Occipital lobe (tissue), 2 donors: ENCODE measurements around the gene ZNF639. TPM values are rescaled to one million over a fixed set of nuclear protein-coding genes. Genes with fewer than 3 reads are reported as not detected.
A peak's percentile ranks its signal among the peaks of the same experiment; 100 is the strongest.

ENCODE experiments used
- DNase-seq: peaks from one replicate; lab custom pipeline; 2025; lab: John Stamatoyannopoulos, UW
- total RNA-seq: library from RNA; depleted of rRNA; stranded (reverse); fragments of >200 nt; gene quantifications from one replicate; pipeline ENCODE4 v1.2.3, GENCODE V29; 2014

ZNF639 gene
- total RNA-seq, 1 donor from 2014 or later = 107 TPM

DNA sequence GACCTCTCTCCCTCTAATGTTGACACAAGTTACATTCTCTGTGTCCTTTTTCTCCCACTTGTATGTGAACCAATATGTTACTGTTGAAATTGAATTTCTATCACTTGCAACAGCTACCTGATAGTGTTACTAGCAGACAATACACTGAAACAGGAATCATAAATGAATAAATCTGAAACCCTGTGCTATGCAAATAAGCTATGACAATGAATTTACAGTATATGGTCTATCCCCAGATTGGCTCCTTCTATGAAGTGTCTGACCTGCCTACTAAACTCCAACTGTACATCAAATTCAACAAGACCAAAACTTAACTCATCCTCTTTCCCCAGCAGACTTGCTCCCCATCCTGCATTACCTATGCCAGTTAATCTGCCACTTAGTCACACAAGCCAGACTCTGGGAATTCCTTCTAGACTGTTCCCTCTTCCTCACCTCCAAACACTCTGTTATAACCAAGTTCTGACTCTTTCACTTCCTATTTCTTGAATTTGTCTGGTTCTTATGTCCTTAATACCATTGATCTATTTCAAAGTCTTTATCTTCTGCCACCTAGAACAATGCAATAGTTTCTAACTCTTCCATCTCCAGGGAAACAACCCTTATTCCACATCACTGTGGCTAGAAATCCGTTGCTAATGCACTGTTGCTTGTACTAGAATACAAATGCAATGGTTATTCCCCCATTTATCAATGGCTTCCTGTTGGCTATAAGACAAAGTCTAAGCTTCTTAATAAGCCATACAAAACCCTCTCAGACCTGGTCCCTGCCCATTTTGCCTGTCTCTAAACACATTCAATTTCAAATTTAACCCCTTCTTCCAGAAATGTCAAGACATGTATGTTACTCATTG is 13.4 kb upstream of the ZNF639 start:
- DNase-seq = no peak

GRCh38 chr3:179318876-179319275 is 4.0 kb upstream of the ZNF639 start:
- DNase-seq = no peak

DNA sequence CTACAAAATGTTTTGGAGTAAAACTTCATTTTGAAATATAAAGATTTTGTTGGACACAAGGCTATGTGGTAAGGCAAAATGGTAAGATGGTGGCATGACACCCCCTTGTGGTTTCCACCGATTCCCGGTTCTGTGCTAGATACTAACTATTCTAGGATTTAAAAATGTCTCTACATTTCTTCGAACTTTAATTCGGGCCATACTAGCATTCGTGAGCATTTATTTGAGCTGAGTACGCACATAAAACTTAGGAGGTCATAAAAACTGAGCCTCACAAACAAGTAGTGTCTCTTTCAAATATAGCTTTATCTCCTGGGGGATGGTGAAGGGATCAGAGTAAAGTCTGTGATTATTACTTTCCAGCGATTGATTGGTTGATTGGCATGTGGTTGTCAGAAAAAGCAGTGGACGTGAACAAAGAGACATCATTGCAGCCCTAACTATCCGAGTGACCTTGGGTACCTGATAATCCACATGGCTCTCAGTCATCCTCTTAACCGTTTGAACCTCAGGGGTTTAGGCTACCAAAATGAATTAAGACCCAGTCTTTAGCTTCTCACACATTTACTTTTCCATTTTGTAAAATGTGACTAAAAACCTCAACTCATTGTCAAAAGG is 1.1 kb upstream of the ZNF639 start:
- DNase-seq = no peak

DNA sequence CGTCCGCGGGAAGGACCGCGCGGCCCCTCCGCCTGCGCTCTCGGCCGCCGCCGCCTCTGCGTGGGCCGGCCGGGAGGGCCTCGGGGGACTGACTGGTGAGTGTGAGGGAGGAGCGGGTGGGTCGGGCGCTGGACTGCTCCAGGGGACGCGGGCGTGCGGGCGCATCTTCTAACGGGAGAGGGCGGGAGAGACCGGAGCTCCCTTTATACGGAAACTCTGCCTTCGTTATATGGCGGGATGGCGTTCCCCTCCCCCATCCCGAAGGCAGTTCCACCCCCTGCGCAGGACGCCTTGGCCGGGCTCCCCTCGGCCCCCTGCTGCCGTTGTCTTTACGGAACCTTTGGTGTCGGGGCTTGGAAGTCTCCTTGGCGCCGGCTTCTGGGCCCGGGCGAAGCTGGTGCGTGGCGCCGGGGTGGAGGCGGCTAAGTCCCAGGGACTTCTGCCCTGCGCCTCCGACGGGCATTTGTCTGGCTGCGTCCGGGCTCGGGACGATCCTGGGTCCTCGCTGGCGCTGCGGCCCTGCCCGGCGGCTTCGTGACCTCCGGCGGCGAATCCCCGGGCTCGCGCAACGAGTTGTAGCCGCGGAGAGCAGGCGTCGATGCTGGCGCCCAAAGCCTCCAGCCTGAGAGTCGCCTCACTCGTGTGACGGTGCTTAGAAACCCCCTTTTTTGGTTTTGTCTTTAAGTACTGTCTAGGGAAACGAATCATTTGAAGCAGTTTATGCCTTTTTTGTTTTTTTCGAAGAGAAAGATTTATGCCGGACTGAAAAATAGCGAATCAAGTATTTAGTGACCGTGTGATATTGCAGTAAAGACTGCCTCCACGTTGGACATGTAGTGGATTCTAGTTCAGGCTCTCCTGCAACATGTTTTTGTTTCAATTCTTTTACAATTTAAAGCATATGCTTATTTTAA is 623 bp downstream of the ZNF639 start:
- peak; percentile 69 for DNase-seq

DNA sequence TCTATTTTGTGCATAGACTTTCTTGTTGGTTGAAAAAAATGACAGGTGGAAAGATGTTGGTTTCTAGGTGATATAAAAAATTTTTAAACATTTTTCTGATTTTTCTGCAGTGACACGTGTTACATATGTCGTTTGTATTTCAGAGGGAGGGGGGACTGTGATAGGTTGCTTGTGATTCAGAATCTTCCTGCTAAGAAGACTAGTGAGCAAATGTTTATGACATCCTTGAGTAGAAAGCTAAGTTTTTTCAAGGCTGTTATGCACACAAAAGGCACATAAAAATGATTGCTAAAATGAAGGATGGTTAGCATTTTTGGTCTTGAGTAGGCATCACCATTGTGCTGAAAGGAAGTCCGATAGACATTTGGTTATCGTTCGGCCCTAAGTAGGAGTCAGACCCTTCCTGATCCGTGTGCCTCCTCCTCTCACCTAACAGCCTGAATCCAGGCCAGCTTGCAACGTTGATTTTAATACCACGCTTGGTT is 1.5 kb downstream of the ZNF639 start:
- no peak for DNase-seq

- no peak for DNase-seq
Measured at GRCh38 chr3:179330438-179330837, 7.6 kb downstream of the ZNF639 start.

- DNase-seq = no peak
Measured at GRCh38 chr3:179332240-179332639, 9.4 kb downstream of the ZNF639 start.

- no peak for DNase-seq
Measured at GRCh38 chr3:179333084-179333483, 10.3 kb downstream of the ZNF639 start.

DNA sequence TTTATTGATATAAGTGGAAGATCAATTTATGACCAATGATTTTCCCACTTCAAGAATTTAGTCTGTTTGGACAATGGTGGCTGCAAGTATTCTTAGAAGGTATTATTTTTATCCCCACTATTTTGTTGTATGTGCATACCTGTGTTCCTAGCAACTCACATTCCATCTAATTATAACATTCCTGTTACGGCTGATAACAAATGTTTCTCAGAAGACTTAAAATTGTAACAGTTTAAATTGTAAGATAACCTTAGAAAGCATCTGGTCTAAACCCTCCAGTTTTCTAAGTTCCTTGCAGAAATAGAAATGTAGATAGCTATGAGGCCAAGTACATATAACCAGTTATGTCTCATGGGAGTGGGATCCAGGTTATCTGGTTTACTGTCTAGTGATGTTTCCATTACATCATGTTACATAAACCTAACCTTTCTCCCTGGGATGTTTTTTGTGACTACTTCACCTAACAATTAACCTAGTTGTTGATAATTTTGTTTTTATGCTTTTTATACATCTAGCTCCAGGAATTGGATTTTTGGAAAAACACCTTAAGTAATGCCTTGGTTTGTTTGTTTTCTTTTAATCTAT is 13.6 kb downstream of the ZNF639 start:
- DNase-seq = no peak

- peak; percentile 94 for DNase-seq
Measured at GRCh38 chr3:179347345-179348194, 24.7 kb downstream of the ZNF639 start, which contains the start of gene MFN1. Gene MFN1 (plus strand): TSS chr3:179347709. CDS start chr3:179348852, 1,143 bp downstream.

GRCh38 chr3:179348325-179349013 is 25.6 kb downstream of the ZNF639 start:
- no peak for DNase-seq

DNA sequence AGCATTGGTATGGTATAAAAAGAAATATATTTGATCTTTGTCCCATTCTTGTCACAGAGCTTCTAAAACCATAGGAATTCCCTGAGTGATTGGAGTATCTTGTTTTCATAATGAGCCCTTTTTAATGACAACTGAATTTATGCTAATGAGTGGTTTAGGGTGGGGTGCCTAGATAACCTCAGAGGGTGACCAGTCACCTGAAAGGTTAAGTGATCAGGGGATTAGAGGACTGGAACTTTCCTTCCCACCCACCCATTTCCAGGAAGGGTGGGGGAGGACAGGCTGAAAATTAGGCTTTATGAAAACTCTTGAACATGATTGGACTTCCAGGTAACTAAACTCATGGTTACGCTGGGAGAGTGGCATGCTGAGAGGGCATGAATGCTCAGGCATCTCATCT is 33.2 kb downstream of the ZNF639 start:
- DNase-seq = no peak

- no peak for DNase-seq
Measured at GRCh38 chr3:179363332-179363731, 40.5 kb downstream of the ZNF639 start.

GRCh38 chr3:179369621-179370020 is 46.8 kb downstream of the ZNF639 start:
- no peak for DNase-seq

DNA sequence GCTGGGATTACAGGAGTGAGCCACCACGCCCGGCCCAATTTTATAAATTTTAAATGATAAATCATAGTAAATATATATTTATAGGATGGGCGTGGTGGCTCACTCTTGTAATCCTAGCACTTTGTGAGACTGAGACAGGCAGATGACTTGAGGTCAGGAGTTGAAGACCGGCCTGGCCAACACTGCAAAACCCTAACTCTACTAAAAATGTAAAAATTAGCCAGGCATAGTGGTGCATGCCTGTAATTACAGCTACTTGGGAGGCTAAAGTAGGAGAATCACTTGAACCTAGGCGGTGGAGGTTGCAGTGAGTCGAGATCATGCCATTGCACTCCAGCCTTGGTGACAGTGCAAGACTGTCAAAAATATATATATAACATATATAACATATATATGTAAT is 51.1 kb downstream of the ZNF639 start:
- DNase-seq = no peak

- DNase-seq = no peak
Measured at GRCh38 chr3:179375091-179375999, 52.5 kb downstream of the ZNF639 start.

- DNase-seq = no peak
Measured at GRCh38 chr3:179376474-179376873, 53.6 kb downstream of the ZNF639 start.
